Tibial nerve (tissue), 4 donors: Measurements from ENCODE around the gene GRXCR1.

Experiments
- EP300 ChIP-seq, 2 donors: sonication (generic); formaldehyde crosslinking; IDR thresholded peaks; one replicate each; pipeline ENCODE4 v1.6.1; 2017; ENCODE audit warnings: antibody characterized with exemption in 2 of 2, mild to moderate bottlenecking in 1 of 2
- POLR2A ChIP-seq, 2 donors: fragments of 450-650 bp; IDR thresholded peaks; one replicate each; pipeline ENCODE4 v1.6.1; 2017; ENCODE audit warnings: antibody characterized with exemption in 2 of 2, mild to moderate bottlenecking in 2 of 2, moderate library complexity in 2 of 2
- TF ChIP-seq, protein P1 (sequence below), 5 experiments: fragments of 200-600 bp in 3 of 5; fragments of 450-650 bp in 2 of 5; sonication (generic) in 3 of 5; IDR thresholded peaks; one replicate each; pipeline ENCODE4 v1.5.1; 2016 to 2019; ENCODE audit warnings: antibody characterized with exemption in 5 of 5, mild to moderate bottlenecking in 3 of 5, moderate library complexity in 2 of 5

- TF ChIP-seq, protein P1, sequence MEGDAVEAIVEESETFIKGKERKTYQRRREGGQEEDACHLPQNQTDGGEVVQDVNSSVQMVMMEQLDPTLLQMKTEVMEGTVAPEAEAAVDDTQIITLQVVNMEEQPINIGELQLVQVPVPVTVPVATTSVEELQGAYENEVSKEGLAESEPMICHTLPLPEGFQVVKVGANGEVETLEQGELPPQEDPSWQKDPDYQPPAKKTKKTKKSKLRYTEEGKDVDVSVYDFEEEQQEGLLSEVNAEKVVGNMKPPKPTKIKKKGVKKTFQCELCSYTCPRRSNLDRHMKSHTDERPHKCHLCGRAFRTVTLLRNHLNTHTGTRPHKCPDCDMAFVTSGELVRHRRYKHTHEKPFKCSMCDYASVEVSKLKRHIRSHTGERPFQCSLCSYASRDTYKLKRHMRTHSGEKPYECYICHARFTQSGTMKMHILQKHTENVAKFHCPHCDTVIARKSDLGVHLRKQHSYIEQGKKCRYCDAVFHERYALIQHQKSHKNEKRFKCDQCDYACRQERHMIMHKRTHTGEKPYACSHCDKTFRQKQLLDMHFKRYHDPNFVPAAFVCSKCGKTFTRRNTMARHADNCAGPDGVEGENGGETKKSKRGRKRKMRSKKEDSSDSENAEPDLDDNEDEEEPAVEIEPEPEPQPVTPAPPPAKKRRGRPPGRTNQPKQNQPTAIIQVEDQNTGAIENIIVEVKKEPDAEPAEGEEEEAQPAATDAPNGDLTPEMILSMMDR (IDR thresholded peaks at IDR 0.05) = no peak
- TF ChIP-seq EP300 (IDR thresholded peaks at IDR 0.05) (no peak), POLR2A (IDR thresholded peaks at IDR 0.05) (no peak)
These were observed 48.0 kb upstream of the GRXCR1 start for GRCh38 chr4:42844422-42845070.
